GM19372 (cell line): ENCODE data around the gene DYRK1A.

Source experiments
- ATAC-seq: cut with Tn5 transposase; IDR thresholded peaks from one replicate; pipeline ENCODE4 v1.9.1; 2021; ENCODE audit warnings: mild to moderate bottlenecking, low read depth, moderate library complexity; ENCODE audit not compliant: unreplicated experiment

The DYRK1A gene

DNA sequence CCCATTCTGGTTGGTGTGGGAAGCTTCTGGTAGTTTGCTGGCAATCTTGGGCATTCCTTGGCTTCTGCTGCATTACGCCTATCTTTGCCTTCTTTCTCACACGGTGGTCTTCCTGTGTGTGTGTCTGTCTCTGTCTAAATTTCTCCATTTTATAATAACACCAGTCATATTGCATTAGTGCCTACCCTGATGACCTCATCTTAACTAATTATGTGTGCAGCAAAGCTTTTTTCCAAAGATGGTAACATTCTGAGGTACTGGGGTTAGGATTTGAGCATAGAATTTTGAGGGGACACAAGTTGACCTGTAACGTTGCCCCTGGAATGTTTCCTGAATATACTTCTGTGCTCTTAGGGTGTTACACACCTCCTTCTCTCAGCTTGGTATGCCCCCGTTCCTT is 77.1 kb downstream of the DYRK1A start:
- no peak for ATAC-seq

DNA sequence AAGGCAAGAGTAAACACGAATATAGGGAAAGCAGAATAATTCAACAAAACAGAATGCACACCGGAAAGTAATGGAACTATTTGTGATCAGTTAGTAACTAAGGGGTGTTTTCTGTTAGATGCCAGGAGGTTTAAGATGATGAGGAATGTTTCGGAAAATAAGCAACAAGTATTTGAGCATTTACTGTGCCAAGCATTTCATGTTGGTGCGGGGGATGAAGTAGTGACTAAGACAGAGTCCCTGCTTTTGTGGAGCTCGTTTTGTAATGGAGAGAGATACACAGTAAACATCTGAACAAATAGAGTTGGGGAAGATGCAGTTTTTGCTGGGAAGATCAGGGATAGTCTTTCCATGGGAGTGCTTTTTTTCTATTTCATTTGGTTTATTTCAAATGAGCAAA is 78.7 kb downstream of the DYRK1A start:
- ATAC-seq = no peak

DNA sequence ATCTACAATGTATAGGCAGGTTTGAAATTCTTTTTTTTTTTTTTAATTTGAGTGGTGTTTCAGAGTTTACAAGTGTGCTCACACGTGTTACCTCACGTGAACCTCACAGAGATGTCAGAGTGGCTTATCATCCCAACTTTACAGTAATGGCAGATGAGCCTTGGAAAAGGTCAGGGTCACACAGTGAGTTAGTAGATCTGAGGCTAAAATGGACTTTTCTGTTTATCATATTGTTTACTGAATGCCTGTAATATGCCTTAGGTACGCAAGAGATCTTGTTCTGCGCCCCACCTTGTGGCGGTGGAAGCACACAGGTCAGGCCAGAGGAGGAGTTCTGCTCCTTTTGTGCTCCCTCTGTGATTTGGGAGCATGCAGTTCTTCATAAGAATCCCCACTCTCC is 80.0 kb downstream of the DYRK1A start:
- no peak for ATAC-seq

DNA sequence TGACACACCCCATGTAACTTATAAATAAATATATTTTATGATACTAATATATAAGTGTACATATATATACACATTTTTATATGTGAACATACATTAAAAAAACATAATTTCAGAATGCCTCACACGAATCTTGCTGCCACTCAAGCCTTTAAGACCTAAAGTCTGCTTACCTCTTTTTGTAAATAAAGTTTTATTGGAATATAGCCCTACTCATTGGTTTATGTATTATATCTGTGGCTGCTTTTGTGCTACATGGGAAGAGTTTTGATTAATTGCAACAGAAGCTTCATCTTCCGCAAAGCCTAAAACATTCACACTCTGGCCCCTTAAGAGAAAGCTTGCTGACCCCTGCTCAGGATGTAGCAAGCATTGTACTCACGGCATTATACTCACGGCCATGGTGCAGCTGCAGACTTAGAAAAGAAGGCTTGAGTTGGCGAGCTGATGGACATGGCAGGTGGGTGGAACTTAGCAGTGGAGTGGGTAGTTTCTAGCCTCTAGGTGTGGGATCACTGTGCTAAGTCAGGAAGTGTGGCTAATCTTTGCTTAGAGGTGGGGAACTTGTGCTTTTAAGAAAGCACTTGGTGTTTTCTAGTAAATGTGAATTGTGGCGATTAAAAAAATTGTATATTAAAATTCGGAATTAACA is 80.8 kb downstream of the DYRK1A start:
- ATAC-seq = no peak

DNA sequence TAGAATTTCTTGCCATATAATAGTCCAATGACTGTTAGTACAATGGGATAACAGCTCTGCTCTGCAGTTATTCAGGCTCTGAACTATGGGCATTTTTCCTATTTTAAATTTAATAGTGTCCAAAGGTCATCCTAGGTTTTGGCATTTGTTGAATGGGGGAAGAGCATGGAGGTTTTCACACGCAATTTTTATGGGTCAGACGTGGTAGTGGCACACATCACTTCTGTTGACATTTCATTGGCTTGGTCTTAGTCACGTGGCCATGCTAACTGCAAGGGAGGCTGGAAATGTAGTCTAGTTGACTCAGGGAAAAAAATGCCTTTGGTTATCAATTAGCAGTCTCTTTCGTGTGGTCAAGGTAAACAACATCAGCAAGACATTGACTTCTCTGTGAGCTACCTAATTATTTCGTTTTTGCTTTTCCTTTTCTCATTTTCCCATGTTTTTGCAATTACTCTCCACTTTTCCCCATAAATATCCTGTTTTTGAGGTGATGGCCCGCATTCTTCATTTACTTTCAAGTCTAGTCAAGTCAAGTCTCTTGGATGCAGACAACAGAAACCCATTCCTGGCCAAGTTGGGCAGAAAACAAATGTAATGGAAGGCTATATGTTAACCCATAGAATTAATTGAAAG is 82.8 kb downstream of the DYRK1A start:
- ATAC-seq = no peak

DNA sequence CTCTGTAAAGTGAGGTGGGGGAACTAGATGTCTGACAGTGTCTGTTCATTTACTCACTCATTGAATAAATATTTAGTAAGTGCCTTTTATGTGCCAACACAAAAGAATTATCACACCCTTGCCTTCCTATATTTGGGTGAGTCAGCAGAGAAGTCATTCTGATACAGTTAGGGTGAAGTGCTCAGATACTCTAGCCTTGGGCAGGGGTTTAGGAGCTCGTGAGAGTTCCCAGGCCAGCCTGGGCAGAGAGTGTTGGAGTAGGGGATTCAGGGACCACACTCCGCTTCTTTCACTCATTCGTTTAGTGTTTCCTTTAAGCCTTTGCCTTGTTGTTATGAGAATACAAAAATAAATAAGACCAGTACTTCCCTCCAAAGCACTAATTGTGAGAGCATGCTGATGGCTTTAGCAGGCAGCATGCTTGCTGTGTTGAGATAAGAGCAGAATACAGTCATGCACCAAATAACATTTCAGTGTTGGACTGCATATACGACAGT is 83.9 kb downstream of the DYRK1A start:
- no peak for ATAC-seq

DNA sequence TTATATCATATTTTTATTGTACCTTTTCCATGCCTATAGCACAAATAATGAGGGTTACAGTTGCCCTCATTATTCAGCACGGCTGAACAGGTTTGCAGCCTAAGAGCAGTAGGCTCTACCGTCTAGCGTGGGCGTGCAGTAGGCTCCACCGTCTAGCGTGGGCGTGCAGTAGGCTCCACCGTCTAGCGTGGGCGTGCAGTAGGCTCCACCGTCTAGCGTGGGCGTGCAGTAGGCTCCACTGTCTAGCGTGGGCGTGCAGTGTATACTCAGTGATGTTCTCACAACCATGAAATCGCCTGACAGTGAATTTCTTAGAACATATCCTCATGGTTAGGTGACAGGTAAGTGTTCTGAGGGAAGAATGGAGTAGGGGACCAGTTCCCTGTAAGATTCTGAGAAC is 84.9 kb downstream of the DYRK1A start:
- no peak for ATAC-seq

DNA sequence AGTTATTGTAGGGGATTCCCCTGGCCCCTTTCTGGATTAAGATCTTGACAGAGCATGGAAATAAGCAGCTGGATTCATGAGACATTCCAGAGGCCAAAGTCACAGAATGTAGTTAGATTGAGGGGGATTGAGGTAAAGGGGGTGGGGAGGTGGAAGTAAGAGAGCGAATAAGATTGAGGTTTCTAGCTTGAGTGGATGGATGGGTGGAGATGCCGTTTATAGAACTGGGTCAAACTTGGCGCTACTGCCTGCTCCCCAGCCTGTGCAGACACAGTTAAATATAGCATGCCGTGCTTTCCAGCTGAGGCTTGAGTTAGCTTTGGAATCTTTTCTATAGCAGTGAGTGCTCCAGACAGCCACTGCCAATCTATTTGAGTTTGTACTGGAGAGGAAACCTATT is 85.7 kb downstream of the DYRK1A start:
- no peak for ATAC-seq

DNA sequence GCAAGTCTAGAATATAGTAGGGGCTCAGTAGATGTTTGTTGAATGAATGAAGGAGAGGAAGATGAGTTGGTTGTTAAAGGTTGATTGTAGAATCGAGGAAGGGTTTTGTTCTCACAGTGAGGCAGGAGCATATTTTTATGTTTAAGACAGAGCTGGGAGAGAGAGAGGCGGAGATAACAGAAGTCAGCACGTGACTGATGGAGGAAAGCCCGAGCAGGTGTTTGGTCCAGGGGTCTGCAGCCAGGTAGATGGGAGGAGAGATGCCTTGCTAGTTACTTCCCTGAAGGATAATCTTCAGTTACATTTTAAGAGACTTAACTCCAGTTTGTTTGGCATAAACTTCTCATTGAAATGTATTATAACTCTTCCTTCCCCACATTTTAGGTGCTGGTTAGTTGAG is 86.8 kb downstream of the DYRK1A start:
- ATAC-seq = no peak

DNA sequence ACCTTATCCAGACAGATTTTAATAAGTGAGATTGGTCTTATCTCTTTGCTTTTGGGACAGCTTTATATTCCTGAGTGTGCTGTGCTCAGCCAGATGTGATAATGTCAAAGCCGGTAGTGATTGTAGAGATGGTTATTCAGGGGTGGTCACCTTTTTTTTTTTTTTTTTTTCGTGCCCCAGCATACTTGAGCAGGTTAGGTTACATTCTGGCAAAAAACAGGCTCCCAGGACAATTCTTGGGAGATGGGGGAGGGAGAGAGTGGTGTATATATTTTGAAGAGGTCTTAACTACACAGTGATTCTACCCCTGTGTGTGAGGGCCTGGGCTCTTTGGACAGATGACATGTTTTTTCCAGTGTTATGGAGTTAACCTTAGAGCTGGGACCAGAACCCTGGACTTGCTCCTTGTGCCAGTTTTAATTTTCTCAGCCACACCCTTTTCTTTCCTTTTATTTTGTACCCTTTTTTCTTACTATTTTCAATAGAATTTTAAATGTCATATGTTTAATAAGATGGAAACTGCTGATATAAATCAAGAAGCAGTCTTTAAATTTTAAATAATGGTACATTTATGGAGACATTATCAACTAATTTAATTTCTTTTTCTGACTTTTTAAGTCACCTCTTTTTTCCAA is 88.4 kb downstream of the DYRK1A start:
- ATAC-seq = no peak

DNA sequence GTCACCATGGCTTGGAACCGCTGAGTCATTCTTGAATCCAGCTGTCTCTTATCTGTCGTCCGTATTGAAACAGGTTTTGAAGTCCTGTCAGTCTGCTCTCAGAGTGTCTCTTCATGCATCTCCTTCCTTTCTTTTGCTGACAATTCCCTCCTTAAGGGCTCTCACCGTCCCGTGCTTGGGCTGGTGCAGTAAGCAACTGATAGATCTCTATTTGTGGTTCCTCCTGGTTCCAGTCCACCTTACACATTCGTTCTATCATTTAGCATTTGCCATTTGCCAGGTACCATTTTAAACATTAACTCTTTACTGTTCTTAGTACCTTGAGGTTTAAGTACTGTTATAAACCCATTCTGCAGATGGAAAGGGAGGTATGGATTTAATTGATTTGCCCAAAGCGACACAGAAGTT is 88.9 kb downstream of the DYRK1A start:
- no peak for ATAC-seq

DNA sequence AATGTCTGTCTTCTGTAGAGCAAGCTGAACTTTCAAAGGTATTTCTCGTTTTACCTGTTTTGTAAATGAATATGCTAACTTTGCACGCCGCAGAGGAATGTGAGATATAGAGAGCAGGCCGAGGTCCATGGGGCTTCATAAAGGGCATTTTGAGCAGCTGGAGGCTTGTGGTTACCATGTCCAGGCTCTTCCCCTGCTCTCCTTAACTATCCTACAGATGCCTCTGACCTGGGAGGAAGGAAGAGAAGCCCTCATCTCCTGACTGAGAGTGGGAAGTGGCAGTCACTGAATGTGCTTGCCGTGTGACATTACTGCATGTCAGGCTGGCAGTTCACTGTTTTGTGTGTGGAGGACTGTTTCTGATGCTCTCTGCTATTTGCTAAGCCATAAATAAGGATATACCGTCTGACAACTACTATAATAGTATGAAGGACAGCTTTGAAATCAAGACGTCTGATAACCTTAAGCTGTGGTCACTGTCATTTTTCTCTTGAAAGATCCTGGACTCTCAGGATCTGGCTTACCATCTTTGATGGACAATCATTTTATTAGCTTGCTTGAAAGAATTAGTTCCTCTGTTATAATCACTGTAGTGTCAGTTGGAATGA is 92.2 kb downstream of the DYRK1A start:
- no peak for ATAC-seq

DNA sequence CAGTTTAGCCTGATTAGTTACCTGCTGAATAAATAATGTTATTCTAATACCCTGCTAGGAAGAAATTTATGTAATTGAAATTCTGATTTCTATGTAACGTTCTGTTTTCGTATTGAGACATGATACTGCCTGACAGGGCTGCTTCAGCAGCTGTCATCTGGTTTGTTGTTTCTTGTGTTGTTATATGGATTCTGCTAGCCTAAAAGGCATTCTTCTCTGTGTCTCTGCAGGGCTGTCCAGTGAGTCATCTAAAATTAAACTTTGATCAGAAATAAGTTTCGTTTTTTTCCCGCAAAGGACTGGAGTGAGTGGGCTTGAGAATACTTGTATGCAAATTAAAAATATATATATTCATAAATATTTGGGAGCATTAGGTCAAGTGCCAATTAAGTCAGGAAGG is 93.0 kb downstream of the DYRK1A start:
- no peak for ATAC-seq

DNA sequence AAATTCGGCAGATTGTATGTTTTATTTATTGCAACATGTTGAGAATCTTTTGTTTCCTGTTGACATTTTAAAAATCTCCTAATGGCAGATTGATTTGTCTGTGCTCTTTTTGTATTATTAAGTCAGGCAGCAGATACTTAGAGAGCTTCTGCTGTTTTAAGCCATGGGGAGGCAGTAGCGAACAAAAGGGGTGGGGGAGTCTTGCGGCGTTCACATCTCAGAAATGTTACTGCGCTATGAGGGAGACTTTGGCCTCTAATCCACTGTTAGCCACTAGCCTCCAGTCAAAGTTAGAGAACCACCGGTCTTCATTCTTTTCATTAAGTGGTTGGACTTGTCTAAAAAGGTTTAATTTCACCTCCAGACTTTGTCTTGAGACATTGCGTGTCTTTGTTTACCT is 93.6 kb downstream of the DYRK1A start:
- ATAC-seq = no peak

DNA sequence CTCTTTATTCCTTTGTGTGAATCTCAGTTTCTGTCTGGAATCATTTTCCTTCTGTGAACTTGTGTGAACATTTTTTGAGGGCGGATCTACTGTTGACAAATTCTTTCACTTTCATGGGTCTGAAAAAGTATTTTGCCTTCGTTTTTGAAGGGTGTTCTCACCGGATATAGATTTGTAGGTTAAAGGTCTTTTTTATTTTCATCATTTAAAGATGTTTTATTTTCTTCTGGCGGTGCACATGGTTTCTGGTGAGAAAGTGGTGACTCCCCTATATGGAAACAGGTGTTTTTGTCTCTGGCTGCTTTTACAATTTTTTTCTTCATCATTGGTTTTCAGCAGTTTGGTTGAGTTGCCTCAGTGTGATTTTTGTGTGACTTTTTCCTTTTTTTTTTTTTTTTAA is 94.9 kb downstream of the DYRK1A start:
- peak; percentile 63 for ATAC-seq

DNA sequence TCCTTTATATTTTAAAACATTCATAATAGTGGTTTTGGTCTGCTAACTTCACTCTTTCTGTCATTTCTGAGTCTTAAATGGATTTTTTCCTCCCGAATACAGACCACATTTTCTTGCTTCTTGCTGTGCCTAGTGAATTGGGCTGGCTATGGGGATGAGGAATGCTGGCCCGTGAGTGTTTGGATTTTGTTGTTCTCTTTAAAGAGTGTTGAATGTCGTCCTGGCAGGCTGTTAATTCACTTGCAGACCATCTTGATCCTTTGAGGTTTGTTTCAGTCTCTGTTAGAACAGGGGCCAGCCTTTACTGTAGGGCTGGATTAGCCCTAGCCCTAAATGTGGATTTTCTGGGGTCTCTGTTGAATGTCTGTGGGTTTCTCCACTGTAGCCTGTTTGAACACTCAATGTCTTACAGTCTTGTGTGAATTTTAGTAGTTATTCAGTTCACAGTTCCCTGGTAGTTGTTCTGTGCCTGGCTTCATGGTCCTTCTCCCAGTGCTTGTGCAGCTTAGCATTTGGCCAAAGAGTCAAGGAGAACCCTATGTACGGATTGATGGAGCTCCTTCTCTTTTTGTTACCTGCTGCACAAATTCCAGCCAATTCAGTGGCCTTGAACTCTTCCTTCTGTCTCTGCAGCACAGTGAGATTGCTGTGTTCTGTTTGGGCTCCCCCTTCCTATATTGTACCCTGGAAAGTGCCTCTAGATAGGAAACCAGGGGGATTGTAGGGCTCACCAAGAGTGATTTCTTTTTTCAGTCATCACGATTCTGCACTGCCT is 95.7 kb downstream of the DYRK1A start:
- no peak for ATAC-seq

DNA sequence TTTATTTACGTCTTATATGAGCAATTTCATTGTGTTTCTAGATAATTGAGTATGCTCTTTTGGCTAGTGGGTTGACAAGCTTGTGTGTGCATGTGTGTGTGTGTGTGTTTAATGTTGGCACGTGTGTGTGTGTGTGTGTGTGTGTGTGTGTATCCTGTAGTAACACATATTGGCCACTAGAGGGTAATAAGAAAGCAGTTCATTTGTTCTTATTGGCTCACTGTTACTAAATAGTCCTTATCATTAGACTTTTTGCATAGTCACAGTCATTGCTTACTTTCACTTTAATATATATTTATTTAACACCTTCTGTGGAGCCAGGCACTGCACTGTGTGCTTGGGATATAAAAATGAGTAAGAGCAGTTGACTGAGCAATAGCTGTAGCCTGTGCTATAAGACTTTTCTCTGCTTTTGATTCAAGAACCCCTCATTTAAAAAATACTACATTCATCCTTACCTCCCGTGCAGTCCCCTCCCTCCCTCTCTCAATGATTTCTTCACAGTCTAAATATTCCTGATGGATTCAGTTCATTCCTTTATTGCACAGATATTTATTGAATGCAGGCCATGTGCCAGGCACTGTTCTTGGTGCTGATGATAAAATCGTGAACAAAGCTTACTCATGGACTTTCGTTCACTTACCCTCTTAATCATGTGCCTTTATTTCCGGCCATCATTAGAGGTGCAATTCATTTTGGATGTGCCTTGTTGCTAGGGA is 96.7 kb downstream of the DYRK1A start:
- ATAC-seq = no peak

DNA sequence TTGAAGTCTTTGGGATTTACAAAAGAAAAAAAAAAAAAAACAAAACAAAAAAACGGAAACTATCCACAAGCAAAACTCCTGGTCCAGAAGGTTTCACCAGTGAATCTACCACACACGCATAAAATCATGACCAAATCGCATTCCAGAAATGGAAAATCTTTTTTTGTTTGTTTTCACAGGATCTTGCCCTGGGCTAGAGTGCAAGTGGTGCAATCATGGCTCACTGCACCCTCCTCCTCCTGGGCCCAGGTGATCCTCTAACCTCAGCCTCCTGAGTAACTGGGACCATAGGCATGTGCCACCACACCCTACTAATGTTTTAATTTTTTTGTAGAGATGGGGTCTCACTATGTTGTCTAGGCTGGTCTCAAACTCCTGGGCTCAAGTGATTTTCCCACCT is 100.5 kb downstream of the DYRK1A start:
- ATAC-seq = no peak

DNA sequence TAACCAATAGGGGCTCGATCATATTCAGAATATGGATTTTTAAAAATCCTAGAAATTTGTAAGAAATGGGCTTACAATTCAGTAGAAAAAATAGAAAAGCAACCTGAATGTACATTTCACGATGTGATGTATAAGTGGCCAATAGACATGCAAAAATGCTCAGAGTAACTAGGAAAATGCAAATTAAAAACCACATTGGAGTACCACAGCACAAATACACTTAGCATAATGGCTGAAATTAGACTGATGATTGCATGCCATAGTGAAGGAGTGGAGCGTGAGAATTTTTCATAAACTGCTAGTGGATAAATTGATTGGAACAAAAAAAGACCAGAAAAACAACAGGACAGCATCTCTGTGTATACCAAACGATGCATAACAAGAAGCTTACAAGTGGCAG is 102.3 kb downstream of the DYRK1A start:
- ATAC-seq = no peak

DNA sequence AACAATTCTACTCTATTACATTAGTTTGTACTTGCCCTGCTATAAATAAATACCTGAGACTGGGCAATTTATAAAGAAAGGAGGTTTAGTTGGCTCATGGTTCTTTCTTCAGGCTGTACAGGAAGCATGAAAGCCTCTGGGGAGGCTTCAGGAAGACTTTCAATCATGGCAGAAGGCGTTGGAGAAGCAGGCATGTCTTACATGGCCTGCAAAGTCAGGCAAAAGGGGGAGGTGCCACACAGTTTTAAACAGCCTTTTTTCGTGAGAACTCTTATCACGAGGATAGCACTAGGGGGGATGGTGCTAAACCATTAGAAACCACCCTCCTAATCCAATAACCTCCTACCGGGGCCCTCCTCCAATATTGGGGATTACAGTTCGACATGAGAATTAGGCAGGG is 102.9 kb downstream of the DYRK1A start:
- no peak for ATAC-seq
